ENCODE measurements around the gene MAPKAP1.

GRCh38 chr9:125672876-125673275, 34.1 kb downstream of the MAPKAP1 start:
- no peak for TF ChIP-seq ZNF239 (CRISPR knock-in tag; IDR thresholded peaks at IDR 0.05)
- no peak for TF ChIP-seq ZNF707 (CRISPR knock-in tag; conservative IDR thresholded peaks at IDR 0.05)
- TF ChIP-seq SOX6 (IDR thresholded peaks at IDR 0.05) = no peak
- no peak for TF ChIP-seq ZNF121 (CRISPR knock-in tag; conservative IDR thresholded peaks at IDR 0.05)
- TF ChIP-seq TRIM25 (IDR thresholded peaks at IDR 0.05; ENCODE audit: borderline replicate concordance) = no peak
- TF ChIP-seq ZBTB9 (CRISPR knock-in tag; IDR thresholded peaks at IDR 0.05) = no peak
- no peak for TF ChIP-seq PREB (CRISPR knock-in tag; IDR thresholded peaks at IDR 0.05)
- TF ChIP-seq GABPA (tag; conservative IDR thresholded peaks at IDR 0.05; ENCODE audit: low read depth) = no peak
- TF ChIP-seq PHF8 (IDR thresholded peaks at IDR 0.05; ENCODE audit: borderline replicate concordance, low read length) = no peak
- no peak for TF ChIP-seq EHMT2 (IDR thresholded peaks at IDR 0.05)
- TF ChIP-seq EZH2 (IDR thresholded peaks at IDR 0.05; ENCODE audit: borderline replicate concordance, low read depth, low read length) = no peak
- no peak for TF ChIP-seq CTCF (IDR thresholded peaks at IDR 0.05 in 2 of 3, conservative IDR thresholded peaks at IDR 0.05 in 1 of 3; ENCODE audit: insufficient read depth in 2 of 3, low read depth in 1 of 3, low read length in 3 of 3)
- TF ChIP-seq ZNF277 (CRISPR knock-in tag; IDR thresholded peaks at IDR 0.05; ENCODE audit: borderline replicate concordance) = no peak
- TF ChIP-seq CCAR2 (IDR thresholded peaks at IDR 0.05; ENCODE audit: low read depth, low read length) = no peak

All from K562 (cell line).